ENCODE results near the gene KIF18B. TPM values are rescaled to one million over a fixed set of nuclear protein-coding genes. Genes with fewer than 3 reads are reported as not detected.

The KIF18B gene
- total and polyA plus RNA-seq, 2 of the 13 experiments (the other 11 are each of a cell fraction or from before 2014, with no cell fraction given), result 15.2 to 15.3 TPM

GRCh38 chr17:44911133-44912001 lies 36.2 kb downstream of the KIF18B start (continued):
- TF ChIP-seq FOXC1 (CRISPR knock-in tag; IDR thresholded peaks at IDR 0.05; ENCODE audit: borderline replicate concordance) (peak; percentile 66; the same call in 1 of the 2 replicates), ZBTB33 (CRISPR knock-in tag; IDR thresholded peaks at IDR 0.05) (peak; percentile 65; the same call in 1 of the 2 replicates), BHLHE40 (IDR thresholded peaks at IDR 0.05; ENCODE audit: low read length) (0 out of 2 replicates have a peak, but pooled peaks have one; percentile 8), TEAD3 (CRISPR knock-in tag; optimal IDR thresholded peaks at IDR 0.05; ENCODE audit: borderline replicate concordance) (peak; percentile 42), HNF1B (CRISPR knock-in tag; IDR thresholded peaks at IDR 0.05) (peak; percentile 39; the same call in 1 of the 2 replicates), HNRNPUL1 (IDR thresholded peaks at IDR 0.05; ENCODE audit: low read depth, low read length) (no peak), ZNF335 (CRISPR knock-in tag; IDR thresholded peaks at IDR 0.05) (peak; percentile 89), ZNF761 (CRISPR knock-in tag; conservative IDR thresholded peaks at IDR 0.05) (0 out of 2 replicates have a peak, but pooled peaks have one; percentile 54), ARID4A (CRISPR knock-in tag; IDR thresholded peaks at IDR 0.05; ENCODE audit: borderline replicate concordance) (peak; percentile 53; the same call in 1 of the 2 replicates), NFATC3 (CRISPR knock-in tag; IDR thresholded peaks at IDR 0.05) (no peak), E2F5 (CRISPR knock-in tag; conservative IDR thresholded peaks at IDR 0.05) (0 out of 2 replicates have a peak, but pooled peaks have one; percentile 21), TIGD3 (CRISPR knock-in tag; IDR thresholded peaks at IDR 0.05; ENCODE audit: borderline replicate concordance) (no peak), ZNF274 (CRISPR knock-in tag; IDR thresholded peaks at IDR 0.05) (no peak), ZKSCAN1 (IDR thresholded peaks at IDR 0.05; ENCODE audit: low read length) (no peak), ZKSCAN5 (CRISPR knock-in tag; IDR thresholded peaks at IDR 0.05) (no peak), ETV5 (CRISPR knock-in tag; IDR thresholded peaks at IDR 0.05; ENCODE audit: borderline replicate concordance) (0 out of 2 replicates have a peak, but pooled peaks have one; percentile 12)
